ENCODE results near the gene ASB2. TPM values are rescaled to one million over a fixed set of nuclear protein-coding genes. Genes with fewer than 3 reads are reported as not detected.

Gene ASB2
- total RNA-seq, 1 donor from 2014 or later: not detected

GRCh38 chr14:93898731-93899130 lies 77.6 kb downstream of the ASB2 start:
- no peak for TF ChIP-seq CTCF (IDR thresholded peaks at IDR 0.05; ENCODE audit: unreplicated experiment)
- DNase-seq (ENCODE audit: low spot score, unreplicated experiment): no peak
- no peak overlapping the region for H3K27ac Mint-ChIP-seq
- H3K4me3 Mint-ChIP-seq (ENCODE audit: low read depth): no peak overlapping the region
- peaks cover 18% of the 10 kb centered on the region for H3K4me1 Mint-ChIP-seq (ENCODE audit: low read depth)
- no peaks in the 10 kb centered on the region for H3K9me3 Mint-ChIP-seq (ENCODE audit: low read depth)
- H3K36me3 Mint-ChIP-seq (ENCODE audit: insufficient read depth): no peaks in the 10 kb centered on the region
- H3K27me3 Mint-ChIP-seq: peaks cover 11% of the 10 kb centered on the region

DNA sequence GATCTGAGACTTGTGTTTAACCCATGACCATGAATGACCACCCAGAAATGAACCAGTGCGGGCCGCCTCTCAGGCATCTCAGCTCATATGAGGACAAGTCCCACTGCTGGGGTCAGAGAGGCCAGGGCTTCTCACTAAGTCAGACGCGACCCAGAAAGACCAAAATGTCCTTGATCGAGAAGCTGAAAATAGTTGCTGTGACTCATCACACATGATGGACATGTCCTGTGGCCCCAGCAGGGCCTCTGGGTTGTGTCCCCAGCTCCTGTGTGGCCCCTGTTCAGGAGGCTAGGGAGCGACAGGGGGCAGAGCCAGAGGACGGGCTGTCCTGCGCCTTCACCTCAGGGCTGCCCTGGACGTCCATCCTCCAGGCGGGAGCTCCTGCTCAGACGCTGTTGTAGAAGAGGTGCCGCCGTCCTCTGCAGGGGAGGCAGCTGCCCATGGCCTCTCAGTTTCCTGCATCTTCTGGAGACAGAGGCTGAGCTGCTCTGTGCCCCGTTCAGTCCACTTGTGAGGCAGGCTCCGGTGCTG lies 78.2 kb downstream of the ASB2 start:
- Mint-ChIP-seq H3K36me3 (ENCODE audit: insufficient read depth) (no peaks in the 10 kb centered on the region), H3K9me3 (ENCODE audit: low read depth) (no peaks in the 10 kb centered on the region)
- no peak for DNase-seq (ENCODE audit: low spot score, unreplicated experiment)

DNA sequence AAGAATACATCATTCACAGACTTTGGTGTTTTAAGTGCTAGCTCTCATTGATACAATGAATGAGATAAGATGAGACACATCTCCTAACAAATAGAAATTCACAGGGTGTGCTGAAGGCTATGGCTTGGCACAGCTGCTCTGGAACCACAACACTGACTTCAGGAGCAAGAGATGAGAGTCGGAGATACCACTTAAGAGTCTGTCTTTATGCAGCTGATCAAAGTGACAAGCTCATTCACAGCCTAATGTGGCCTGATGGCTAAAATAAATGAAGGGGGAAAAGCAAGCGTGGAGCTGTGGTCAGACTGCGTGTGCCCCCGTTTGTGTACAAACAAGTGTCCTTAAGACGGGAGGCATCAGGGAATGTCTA lies 78.9 kb downstream of the ASB2 start:
- Mint-ChIP-seq H3K36me3 (ENCODE audit: insufficient read depth) (no peaks in the 10 kb centered on the region), H3K9me3 (ENCODE audit: low read depth) (no peaks in the 10 kb centered on the region), H3K4me1 (ENCODE audit: low read depth) (peaks cover 9% of the 10 kb centered on the region)

More for the DNA sequence above, 78.2 kb downstream of the ASB2 start:
- Mint-ChIP-seq H3K27me3 (peaks cover 11% of the 10 kb centered on the region), H3K4me3 (ENCODE audit: low read depth) (no peak overlapping the region), H3K4me1 (ENCODE audit: low read depth) (peaks cover 14% of the 10 kb centered on the region), H3K27ac (no peak overlapping the region)
- TF ChIP-seq CTCF (IDR thresholded peaks at IDR 0.05; ENCODE audit: unreplicated experiment): no peak

DNA sequence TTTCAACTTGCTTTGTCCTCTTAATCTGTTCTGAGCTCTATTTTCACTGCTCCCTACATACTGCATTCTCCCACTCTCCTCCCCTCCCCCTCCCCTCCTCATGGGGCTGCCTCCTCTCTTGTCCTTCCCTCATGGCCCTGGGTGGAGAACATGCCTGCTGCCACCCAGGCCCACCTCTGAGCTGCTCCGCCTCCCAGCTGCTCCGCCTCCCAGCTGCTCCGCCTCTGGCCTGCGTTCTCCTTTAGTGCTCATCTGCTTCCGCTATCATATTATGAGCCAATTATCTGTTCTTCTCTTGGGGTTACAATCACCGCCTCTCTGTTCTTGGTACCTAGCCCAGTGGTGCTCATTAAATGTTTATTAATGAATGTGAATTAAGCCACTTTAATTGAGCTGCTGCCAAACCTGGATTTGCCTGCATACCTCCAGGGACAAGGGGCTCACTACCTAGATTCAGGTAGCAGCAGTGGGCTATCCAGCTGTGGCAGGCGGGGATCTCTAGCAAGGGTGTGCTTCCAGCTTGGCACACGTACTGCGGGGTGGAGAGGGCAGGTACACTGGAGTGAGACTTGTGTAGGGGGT lies 81.3 kb downstream of the ASB2 start:
- peaks cover 19% of the 10 kb centered on the region for H3K27me3 Mint-ChIP-seq
- no peaks in the 10 kb centered on the region for H3K4me1 Mint-ChIP-seq (ENCODE audit: low read depth)
- no peaks in the 10 kb centered on the region for H3K9me3 Mint-ChIP-seq (ENCODE audit: low read depth)
- no peaks in the 10 kb centered on the region for H3K36me3 Mint-ChIP-seq (ENCODE audit: insufficient read depth)
- no peak overlapping the region for H3K4me3 Mint-ChIP-seq (ENCODE audit: low read depth)
- TF ChIP-seq CTCF (IDR thresholded peaks at IDR 0.05; ENCODE audit: unreplicated experiment): no peak
- H3K27ac Mint-ChIP-seq: no peak overlapping the region
- DNase-seq (ENCODE audit: low spot score, unreplicated experiment): no peak

More for the DNA sequence above, 78.9 kb downstream of the ASB2 start:
- no peak for DNase-seq (ENCODE audit: low spot score, unreplicated experiment)
- Mint-ChIP-seq H3K4me3 (ENCODE audit: low read depth) (no peak overlapping the region), H3K27me3 (peaks cover 11% of the 10 kb centered on the region), H3K27ac (no peak overlapping the region)
- TF ChIP-seq CTCF (IDR thresholded peaks at IDR 0.05; ENCODE audit: unreplicated experiment): no peak

DNA sequence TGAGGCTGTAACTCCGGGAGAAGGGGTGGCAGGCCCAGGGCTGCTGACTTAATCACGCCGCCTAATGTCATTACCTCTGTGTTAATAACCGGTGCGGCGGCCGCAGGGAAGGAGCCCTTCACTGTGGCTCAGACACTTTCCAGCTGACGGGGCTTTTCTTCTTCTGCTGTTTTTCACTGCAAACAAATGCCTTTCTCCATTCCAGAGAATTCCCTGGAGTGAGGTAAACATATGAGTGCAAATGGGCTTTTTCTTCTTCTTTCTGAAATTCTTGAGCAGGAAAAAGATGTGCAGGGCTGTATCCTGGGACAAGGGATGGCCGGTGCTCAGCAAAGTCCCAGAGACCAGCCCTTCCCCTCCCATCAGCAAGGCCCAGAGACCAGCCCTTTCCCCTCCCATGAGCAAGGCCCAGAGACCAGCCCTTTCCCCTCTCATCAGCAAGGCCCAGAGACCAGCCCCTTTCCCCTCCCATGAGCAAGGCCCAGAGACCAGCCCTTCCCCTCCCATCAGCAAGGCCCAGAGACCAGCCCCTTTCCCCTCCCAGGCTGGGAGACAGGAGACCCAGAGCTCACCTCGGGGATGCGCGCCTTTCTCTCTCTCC lies 82.6 kb downstream of the ASB2 start:
- H3K27ac Mint-ChIP-seq: no peak overlapping the region
- no peak for TF ChIP-seq CTCF (IDR thresholded peaks at IDR 0.05; ENCODE audit: unreplicated experiment)
- no peaks in the 10 kb centered on the region for H3K36me3 Mint-ChIP-seq (ENCODE audit: insufficient read depth)
- no peak for DNase-seq (ENCODE audit: low spot score, unreplicated experiment)
- peaks cover 17% of the 10 kb centered on the region for H3K27me3 Mint-ChIP-seq
- no peak overlapping the region for H3K4me3 Mint-ChIP-seq (ENCODE audit: low read depth)
- no peaks in the 10 kb centered on the region for H3K9me3 Mint-ChIP-seq (ENCODE audit: low read depth)
- no peaks in the 10 kb centered on the region for H3K4me1 Mint-ChIP-seq (ENCODE audit: low read depth)

Data from progenitor cell of endocrine pancreas (in vitro differentiated cells).